Neuronal stem cell (in vitro differentiated cells): Measurements from ENCODE around the gene MAP3K4.

ENCODE experiments used
- DNase-seq: peaks from one replicate; pipeline ENCODE4 v3.0.0-alpha.2; 2013; ENCODE audit warnings: low spot score
- H2AFZ ChIP-seq: one replicate; pipeline ENCODE4 v1.6.1; 2013; ENCODE audit warnings: mild to moderate bottlenecking, low read length, inconsistent platforms
- H2AK5ac ChIP-seq: 2 replicates; pipeline ENCODE4 v1.6.1; 2013; ENCODE audit warnings: low read depth, mild to moderate bottlenecking, inconsistent platforms, low read length, moderate library complexity, mixed read lengths
- H2BK120ac ChIP-seq: 2 replicates; pipeline ENCODE4 v1.6.1; 2013; ENCODE audit warnings: low read depth, mild to moderate bottlenecking, inconsistent platforms, low read length, moderate library complexity, mixed read lengths
- H2BK12ac ChIP-seq: one replicate; pipeline ENCODE4 v1.6.1; 2013; ENCODE audit warnings: low read length, inconsistent platforms
- H2BK15ac ChIP-seq: 2 replicates; pipeline ENCODE4 v1.6.1; 2013; ENCODE audit warnings: mild to moderate bottlenecking, low read length, inconsistent platforms, mixed read lengths
- H2BK5ac ChIP-seq: one replicate; pipeline ENCODE4 v1.6.1; 2013; ENCODE audit warnings: inconsistent platforms, mild to moderate bottlenecking, low read length, moderate library complexity
- H3K14ac ChIP-seq: one replicate; pipeline ENCODE4 v1.6.1; 2013; ENCODE audit warnings: low read length, inconsistent platforms
- H3K18ac ChIP-seq: 2 replicates; pipeline ENCODE4 v1.6.1; 2013; ENCODE audit warnings: low read length, inconsistent platforms
- H3K23ac ChIP-seq: 2 replicates; pipeline ENCODE4 v1.6.1; 2013; ENCODE audit warnings: low read depth, mild to moderate bottlenecking, mixed read lengths, low read length, inconsistent platforms; ENCODE audit not compliant: poor library complexity
- H3K27ac ChIP-seq: replicated peaks from 3 replicates; pipeline ENCODE4 v1.5.1; 2013; ENCODE audit warnings: low read length, inconsistent platforms
- H3K27me3 ChIP-seq, 3 experiments: 2 replicates each; pipeline ENCODE4 v1.6.1; 2013; ENCODE audit warnings: low read length in 3 of 3, mild to moderate bottlenecking in 2 of 3, inconsistent platforms in 1 of 3, low read depth in 1 of 3, mixed read lengths in 1 of 3, moderate library complexity in 1 of 3; ENCODE audit not compliant: control insufficient read depth in 3 of 3, insufficient read depth in 3 of 3
- H3K36me3 ChIP-seq, 2 donors: replicated peaks in 1 of 2; 2 replicates each; pipeline ENCODE4 v1.6.1; 2013; ENCODE audit warnings: low read length in 2 of 2; ENCODE audit not compliant: control insufficient read depth in 2 of 2, insufficient read depth in 2 of 2
- H3K4ac ChIP-seq: 2 replicates; pipeline ENCODE4 v1.6.1; 2013; ENCODE audit warnings: inconsistent platforms, mild to moderate bottlenecking, low read length, moderate library complexity
- H3K4me1 ChIP-seq, 2 donors: 1 replicate in 1 of 2; 2 replicates in 1 of 2; pipeline ENCODE4 v1.6.1; 2013; ENCODE audit warnings: low read length in 2 of 2, low read depth in 1 of 2; ENCODE audit not compliant: control insufficient read depth in 2 of 2, insufficient read depth in 1 of 2
- H3K4me2 ChIP-seq: one replicate; pipeline ENCODE4 v1.6.1; 2013; ENCODE audit warnings: mild to moderate bottlenecking, low read length, inconsistent platforms; ENCODE audit not compliant: insufficient read depth, poor library complexity, severe bottlenecking
- H3K4me3 ChIP-seq, 2 donors: 2 replicates each; pipeline ENCODE4 v1.5.1; 2013; ENCODE audit warnings: low read length in 2 of 2, mild to moderate bottlenecking in 2 of 2, inconsistent platforms in 1 of 2, moderate library complexity in 1 of 2
- H3K79me1 ChIP-seq: one replicate; pipeline ENCODE4 v1.6.1; 2013; ENCODE audit warnings: low read depth, mild to moderate bottlenecking, inconsistent platforms, low read length, moderate library complexity
- H3K9ac ChIP-seq: one replicate; pipeline ENCODE4 v1.6.1; 2013; ENCODE audit warnings: mild to moderate bottlenecking, low read depth, low read length, inconsistent platforms; ENCODE audit not compliant: poor library complexity
- H3K9me3 ChIP-seq, 2 donors: replicated peaks in 1 of 2; 2 replicates each; pipeline versions ENCODE3 to v1.6.1; 2013; ENCODE audit warnings: low read length in 2 of 2, mild to moderate bottlenecking in 2 of 2, inconsistent platforms in 1 of 2, low read depth in 1 of 2, mixed read lengths in 1 of 2, moderate library complexity in 1 of 2; ENCODE audit not compliant: control insufficient read depth in 2 of 2, insufficient read depth in 1 of 2
- H4K8ac ChIP-seq: one replicate; pipeline ENCODE4 v1.6.1; 2013; ENCODE audit warnings: low read depth, mild to moderate bottlenecking, inconsistent platforms, low read length, moderate library complexity
- H4K91ac ChIP-seq: one replicate; pipeline ENCODE4 v1.6.1; 2013; ENCODE audit warnings: low read length, low read depth, mild to moderate bottlenecking, inconsistent platforms; ENCODE audit not compliant: poor library complexity
- WGBS, 2 donors: extraction: QIAGEN DNeasy Blood & Tissue Kit; methylation state at CpG; one replicate each; pipeline ENCODE4 v1.1.7; 2013; ENCODE audit warnings: missing lambda C conversion rate in 2 of 2, mixed read lengths in 1 of 2; ENCODE audit not compliant: insufficient read length in 2 of 2, insufficient replicate concordance in 1 of 2; ENCODE audit errors: extremely low coverage in 2 of 2; 5-methylcytosine and 5-hydroxymethylcytosine counted together

The MAP3K4 gene

GRCh38 chr6:160955508-160956295, 35.9 kb upstream of the MAP3K4 start:
- Histone ChIP-seq H2BK12ac (peak overlapping the region; percentile 8), H3K9me3 (no peaks in the 10 kb centered on the region), H4K91ac (no peak overlapping the region), H2AK5ac (no peak overlapping the region), H3K14ac (no peak overlapping the region), H3K18ac (peak overlapping the region; percentile 12), H4K8ac (no peak overlapping the region), H3K4me1 (peaks cover 6 to 29% of the 10 kb centered on the region in 2 donors), H3K27ac (no peak overlapping the region), H3K23ac (no peak overlapping the region), H3K36me3 (no peaks in the 10 kb centered on the region), H3K9ac (no peak overlapping the region), H3K27me3 (no peaks in the 10 kb centered on the region), H2BK5ac (no peak overlapping the region), H3K4me3 (no peak overlapping the region), H3K4me2 (no peak overlapping the region), H2BK15ac (no peak overlapping the region), H3K79me1 (no peaks in the 10 kb centered on the region), H2AFZ (no peak overlapping the region), H2BK120ac (no peak overlapping the region), H3K4ac (no peak overlapping the region)
- DNase-seq: no peak
- no CpG with 5 or more reads among the region's 13 CpGs for WGBS, 2 donors

- Histone ChIP-seq H2AFZ (no peak overlapping the region), H3K14ac (no peak overlapping the region), H3K4me1 (peaks cover 4 to 34% of the 10 kb centered on the region in 2 donors), H3K4me3 (no peak overlapping the region), H2BK15ac (no peak overlapping the region), H3K9me3 (no peaks in the 10 kb centered on the region), H3K18ac (peak overlapping the region; percentile 61), H3K36me3 (no peaks in the 10 kb centered on the region), H4K8ac (no peak overlapping the region), H2AK5ac (peak overlapping the region; percentile 90), H3K27me3 (no peaks in the 10 kb centered on the region), H2BK12ac (peak overlapping the region; percentile 8), H3K4me2 (no peak overlapping the region), H3K79me1 (no peaks in the 10 kb centered on the region), H4K91ac (no peak overlapping the region), H3K9ac (no peak overlapping the region), H3K4ac (peak overlapping the region; percentile 69), H3K27ac (no peak overlapping the region), H3K23ac (peak overlapping the region; percentile 83), H2BK120ac (peak overlapping the region; percentile 43), H2BK5ac (no peak overlapping the region)
- no peak for DNase-seq
- no CpG with 5 or more reads among the region's 8 CpGs for WGBS, 2 donors
Observed at GRCh38 chr6:160956300-160957035, 35.1 kb upstream of the MAP3K4 start.

GRCh38 chr6:160959726-160960435, 31.7 kb upstream of the MAP3K4 start:
- Histone ChIP-seq H3K27ac (no peak overlapping the region), H3K4ac (no peak overlapping the region), H2BK5ac (no peak overlapping the region), H3K9me3 (no peaks in the 10 kb centered on the region), H3K79me1 (no peaks in the 10 kb centered on the region), H2BK15ac (no peak overlapping the region), H4K8ac (no peak overlapping the region), H2BK120ac (no peak overlapping the region), H3K4me2 (no peak overlapping the region), H3K9ac (no peak overlapping the region), H2AFZ (peak overlapping the region; percentile 43), H3K14ac (no peak overlapping the region), H2BK12ac (no peak overlapping the region), H2AK5ac (no peak overlapping the region), H3K23ac (no peak overlapping the region), H3K18ac (no peak overlapping the region), H3K36me3 (no peaks in the 10 kb centered on the region), H3K4me3 (no peak overlapping the region), H3K27me3 (no peaks in the 10 kb centered on the region), H3K4me1 (peaks cover 2 to 23% of the 10 kb centered on the region in 2 donors), H4K91ac (no peak overlapping the region)
- no peak for DNase-seq
- WGBS, 2 donors: no CpG with 5 or more reads among the region's 7 CpGs

- Histone ChIP-seq H3K9me3 (no peaks in the 10 kb centered on the region), H3K79me1 (no peaks in the 10 kb centered on the region), H2BK5ac (no peak overlapping the region), H2BK15ac (no peak overlapping the region), H4K91ac (no peak overlapping the region), H3K27ac (no peak overlapping the region), H2AK5ac (no peak overlapping the region), H3K23ac (no peak overlapping the region), H4K8ac (no peak overlapping the region), H3K9ac (no peak overlapping the region), H3K4me1 (peaks cover 2 to 23% of the 10 kb centered on the region in 2 donors), H3K14ac (no peak overlapping the region), H3K36me3 (no peaks in the 10 kb centered on the region), H3K4me3 (no peak overlapping the region), H3K18ac (no peak overlapping the region), H2AFZ (peak overlapping the region; percentile 25), H3K4me2 (no peak overlapping the region), H2BK120ac (no peak overlapping the region), H2BK12ac (no peak overlapping the region), H3K4ac (no peak overlapping the region), H3K27me3 (no peaks in the 10 kb centered on the region)
- WGBS, 2 donors: no CpG with 5 or more reads among the region's 3 CpGs
- DNase-seq: no peak
Observed at GRCh38 chr6:160960839-160961238, 30.7 kb upstream of the MAP3K4 start.
